Peyer's patch (tissue), 4 donors: ENCODE results near the gene RAD51B. TPM values are rescaled to one million over a fixed set of nuclear protein-coding genes. Genes with fewer than 3 reads are reported as not detected.

ENCODE experiments used
- DNase-seq, 3 donors: peaks; one replicate each; pipeline ENCODE4 v3.0.0-alpha.2; 2017 to 2019
- H3K27ac ChIP-seq, 4 donors: fragments of 200-600 bp; sonication (generic); one replicate each; pipeline ENCODE4 v1.5.1; 2016 to 2019
- H3K27me3 ChIP-seq, 2 donors: fragments of 200-600 bp; sonication (generic); one replicate each; pipeline ENCODE4 v1.5.1; 2019
- H3K36me3 ChIP-seq, 3 donors: fragments of 200-600 bp; sonication (generic); one replicate each; pipeline ENCODE4 v1.5.1; 2016 to 2019
- H3K4me1 ChIP-seq, 4 donors: fragments of 200-600 bp; sonication (generic); one replicate each; pipeline ENCODE4 v1.5.1; 2016 to 2019
- H3K4me3 ChIP-seq, 4 donors: fragments of 200-600 bp; sonication (generic); 1 replicate in 3 of 4; 2 replicates in 1 of 4; pipeline ENCODE4 v1.5.1; 2016 to 2019; ENCODE audit warnings: mild to moderate bottlenecking in 1 of 4
- H3K9me3 ChIP-seq, 4 donors: fragments of 200-600 bp; sonication (generic); one replicate each; pipeline ENCODE4 v1.5.1; 2016 to 2019; ENCODE audit warnings: mild to moderate bottlenecking in 1 of 4
- CTCF ChIP-seq, 6 experiments: fragments of 450-650 bp in 4 of 6; fragments of 200-600 bp in 2 of 6; sonication (generic) in 1 of 6; IDR thresholded peaks; one replicate each; pipeline ENCODE4 v1.5.1; 2017 to 2019; ENCODE audit warnings: antibody characterized with exemption in 6 of 6, mild to moderate bottlenecking in 3 of 6, moderate library complexity in 1 of 6
- POLR2A ChIP-seq, 2 donors: fragments of 450-650 bp; IDR thresholded peaks; one replicate each; pipeline ENCODE4 v1.5.1; 2017; ENCODE audit warnings: antibody characterized with exemption in 2 of 2, mild to moderate bottlenecking in 2 of 2, moderate library complexity in 2 of 2
- total RNA-seq, 4 donors: library from RNA; depleted of rRNA; stranded (reverse); fragments of >200 nt; gene quantifications; one replicate each; pipeline ENCODE4 v1.1.0, GENCODE V29; 2016

RAD51B gene
- total RNA-seq, 4 donors from 2014 or later: 12.6 to 103 (median 33.1) TPM

- Histone ChIP-seq H3K36me3 (no peaks in the 10 kb centered on the region), H3K27me3 (no peaks in the 10 kb centered on the region), H3K4me3 (no peak overlapping the region), H3K27ac (peak overlapping the region in 3 of 4 donors; percentile 44 to 81 (median 55)), H3K9me3 (no peaks in the 10 kb centered on the region), H3K4me1 (peaks cover 0 to 39% (median 5%) of the 10 kb centered on the region in 4 donors)
- no peak for DNase-seq
- no peak for TF ChIP-seq CTCF (IDR thresholded peaks at IDR 0.05)
- TF ChIP-seq POLR2A (IDR thresholded peaks at IDR 0.05): no peak
Observed at GRCh38 chr14:68521557-68521901, 702.0 kb downstream of the RAD51B start.

- Histone ChIP-seq H3K27me3 (no peaks in the 10 kb centered on the region), H3K9me3 (no peaks in the 10 kb centered on the region), H3K27ac (peak overlapping the region; percentile 18 to 81 (median 48)), H3K4me3 (no peak overlapping the region), H3K4me1 (peaks cover 0 to 39% (median 5%) of the 10 kb centered on the region in 4 donors), H3K36me3 (no peaks in the 10 kb centered on the region)
- TF ChIP-seq CTCF (IDR thresholded peaks at IDR 0.05): no peak
- no peak for DNase-seq
Observed at GRCh38 chr14:68521961-68522509, 702.5 kb downstream of the RAD51B start.

DNA sequence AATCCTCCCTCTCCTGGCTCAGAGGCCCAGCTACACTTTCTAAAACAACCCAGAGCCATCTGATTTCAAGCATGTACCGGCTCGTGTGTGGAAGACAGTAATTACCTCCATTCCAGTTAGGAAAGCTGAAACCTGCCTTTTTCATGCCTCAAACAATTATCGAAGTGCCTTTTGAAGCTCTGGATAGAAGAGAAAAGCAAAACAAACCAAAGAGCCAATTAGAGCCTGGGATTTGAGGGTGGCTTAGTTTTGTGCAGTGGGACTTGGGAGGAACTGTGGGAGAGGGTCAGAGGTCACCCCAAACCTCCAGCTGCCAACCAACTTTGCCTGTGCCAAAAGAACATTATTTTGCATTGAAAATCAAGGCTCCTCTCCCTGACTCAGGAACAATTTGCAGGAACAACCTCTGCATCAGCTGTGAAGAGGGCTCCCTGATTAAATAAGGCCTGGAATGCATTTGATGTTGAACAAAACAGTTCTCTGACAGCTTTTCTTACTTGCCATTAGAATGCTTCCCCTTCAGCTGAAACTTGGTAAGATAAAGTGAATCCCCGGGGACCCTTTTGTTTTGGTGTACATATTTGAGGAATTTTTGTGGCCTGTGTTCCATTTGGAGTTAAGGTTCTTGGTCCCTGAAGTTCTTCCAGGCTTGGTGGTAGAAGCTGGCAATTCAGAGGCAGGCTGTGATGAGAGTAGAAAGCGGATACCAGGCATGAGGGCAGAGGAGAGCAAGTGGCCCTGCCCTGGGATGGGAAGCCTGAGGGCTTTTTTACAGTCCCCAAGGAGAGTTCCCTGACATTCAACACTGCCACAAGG is 703.1 kb downstream of the RAD51B start:
- Histone ChIP-seq H3K27me3 (no peaks in the 10 kb centered on the region), H3K4me1 (peaks cover 0 to 44% (median 5%) of the 10 kb centered on the region in 4 donors), H3K27ac (peak overlapping the region; percentile 18 to 81 (median 48)), H3K9me3 (no peaks in the 10 kb centered on the region), H3K4me3 (no peak overlapping the region), H3K36me3 (no peaks in the 10 kb centered on the region)
- DNase-seq: no peak
- TF ChIP-seq POLR2A (IDR thresholded peaks at IDR 0.05) (no peak), CTCF (IDR thresholded peaks at IDR 0.05) (no peak)

GRCh38 chr14:68523326-68523610 is 703.7 kb downstream of the RAD51B start:
- no peaks in the 10 kb centered on the region for H3K27me3 ChIP-seq
- no peak for DNase-seq
- no peak overlapping the region for H3K4me3 ChIP-seq
- TF ChIP-seq CTCF (IDR thresholded peaks at IDR 0.05) (no peak), POLR2A (IDR thresholded peaks at IDR 0.05) (no peak)
- H3K4me1 ChIP-seq: peaks cover 0 to 39% (median 5%) of the 10 kb centered on the region in 4 donors
- no peaks in the 10 kb centered on the region for H3K36me3 ChIP-seq
- H3K9me3 ChIP-seq: no peaks in the 10 kb centered on the region
- peak overlapping the region; percentile 18 to 55 (median 34) for H3K27ac ChIP-seq

DNA sequence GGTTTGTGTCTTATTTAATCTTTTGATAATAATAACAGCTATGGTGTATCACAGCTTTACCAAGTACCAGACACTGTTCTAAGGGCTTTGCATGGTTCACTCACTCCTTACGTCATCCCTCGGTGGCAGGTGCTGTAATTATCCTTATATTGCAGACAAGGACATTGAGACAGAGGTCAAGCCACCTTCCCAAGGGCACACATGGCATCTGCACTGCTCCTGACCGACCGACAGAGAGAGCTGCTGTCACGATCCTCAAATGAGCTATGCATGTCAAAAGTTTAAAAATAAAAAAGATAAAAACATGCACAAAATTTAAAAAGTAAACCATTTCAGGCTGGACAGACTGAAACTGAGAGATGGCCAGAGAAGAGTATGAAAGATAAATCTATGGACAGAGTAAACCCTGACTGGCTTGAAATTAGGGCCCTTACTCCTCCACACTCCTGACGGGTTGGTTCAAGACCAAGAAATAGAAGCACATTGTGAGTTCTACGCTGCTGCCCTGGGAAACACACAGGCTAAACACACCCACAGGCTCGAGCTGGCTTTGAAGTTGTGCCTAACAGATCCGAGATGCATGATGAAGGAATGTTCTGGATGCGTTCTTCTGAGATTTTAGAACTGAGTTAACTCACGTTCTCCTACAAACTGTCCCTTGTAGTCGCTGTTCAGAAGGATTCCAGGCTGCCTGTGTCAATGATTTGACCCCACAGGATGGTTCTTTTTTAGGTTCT is 704.6 kb downstream of the RAD51B start:
- Histone ChIP-seq H3K4me3 (no peak overlapping the region), H3K9me3 (peaks cover 0 to 2% (median 0%) of the 10 kb centered on the region in 4 donors), H3K36me3 (no peaks in the 10 kb centered on the region), H3K4me1 (peaks cover 0 to 31% (median 2%) of the 10 kb centered on the region in 4 donors), H3K27ac (peak overlapping the region in 3 of 4 donors; percentile 7 to 56 (median 55)), H3K27me3 (no peaks in the 10 kb centered on the region)
- no peak for DNase-seq
- TF ChIP-seq POLR2A (IDR thresholded peaks at IDR 0.05) (no peak), CTCF (IDR thresholded peaks at IDR 0.05) (peak in 3 of 6 experiments; percentile 7 to 10 (median 8))
